Measurements from ENCODE around the gene CYB5A. TPM values are rescaled to one million over a fixed set of nuclear protein-coding genes. Genes with fewer than 3 reads are reported as not detected.

The CYB5A gene
- total RNA-seq, 3 donors from 2014 or later, result 123 to 183 (median 126) TPM

GRCh38 chr18:74256190-74256589 is 35.6 kb downstream of the CYB5A start:
- no peaks in the 10 kb centered on the region for H3K9me3 ChIP-seq
- H3K36me3 ChIP-seq (ENCODE audit: low read depth), result no peaks in the 10 kb centered on the region
- TF ChIP-seq, protein P1, sequence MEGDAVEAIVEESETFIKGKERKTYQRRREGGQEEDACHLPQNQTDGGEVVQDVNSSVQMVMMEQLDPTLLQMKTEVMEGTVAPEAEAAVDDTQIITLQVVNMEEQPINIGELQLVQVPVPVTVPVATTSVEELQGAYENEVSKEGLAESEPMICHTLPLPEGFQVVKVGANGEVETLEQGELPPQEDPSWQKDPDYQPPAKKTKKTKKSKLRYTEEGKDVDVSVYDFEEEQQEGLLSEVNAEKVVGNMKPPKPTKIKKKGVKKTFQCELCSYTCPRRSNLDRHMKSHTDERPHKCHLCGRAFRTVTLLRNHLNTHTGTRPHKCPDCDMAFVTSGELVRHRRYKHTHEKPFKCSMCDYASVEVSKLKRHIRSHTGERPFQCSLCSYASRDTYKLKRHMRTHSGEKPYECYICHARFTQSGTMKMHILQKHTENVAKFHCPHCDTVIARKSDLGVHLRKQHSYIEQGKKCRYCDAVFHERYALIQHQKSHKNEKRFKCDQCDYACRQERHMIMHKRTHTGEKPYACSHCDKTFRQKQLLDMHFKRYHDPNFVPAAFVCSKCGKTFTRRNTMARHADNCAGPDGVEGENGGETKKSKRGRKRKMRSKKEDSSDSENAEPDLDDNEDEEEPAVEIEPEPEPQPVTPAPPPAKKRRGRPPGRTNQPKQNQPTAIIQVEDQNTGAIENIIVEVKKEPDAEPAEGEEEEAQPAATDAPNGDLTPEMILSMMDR (IDR thresholded peaks at IDR 0.05), result no peak
- no peak for DNase-seq
- ATAC-seq, result no peak
- H3K4me1 ChIP-seq (ENCODE audit: low read depth), result peaks cover 8% of the 10 kb centered on the region
- H3K4me3 ChIP-seq, result no peak overlapping the region
- intact Hi-C loops (cut with DNase I, micrococcal nuclease), result no loop called here

- Histone ChIP-seq H3K4me1 (ENCODE audit: low read depth) (peaks cover 10% of the 10 kb centered on the region), H3K9me3 (no peaks in the 10 kb centered on the region), H3K4me3 (no peak overlapping the region), H3K36me3 (ENCODE audit: low read depth) (no peaks in the 10 kb centered on the region)
- intact Hi-C loops (cut with DNase I, micrococcal nuclease), result no loop called here
- peak; percentile 63 for ATAC-seq
- TF ChIP-seq, protein P1 (IDR thresholded peaks at IDR 0.05), result no peak
- peak in 2 of 3 donors; percentile 39 to 53 for DNase-seq
Measured at GRCh38 chr18:74255131-74255616, 36.6 kb downstream of the CYB5A start.

DNA sequence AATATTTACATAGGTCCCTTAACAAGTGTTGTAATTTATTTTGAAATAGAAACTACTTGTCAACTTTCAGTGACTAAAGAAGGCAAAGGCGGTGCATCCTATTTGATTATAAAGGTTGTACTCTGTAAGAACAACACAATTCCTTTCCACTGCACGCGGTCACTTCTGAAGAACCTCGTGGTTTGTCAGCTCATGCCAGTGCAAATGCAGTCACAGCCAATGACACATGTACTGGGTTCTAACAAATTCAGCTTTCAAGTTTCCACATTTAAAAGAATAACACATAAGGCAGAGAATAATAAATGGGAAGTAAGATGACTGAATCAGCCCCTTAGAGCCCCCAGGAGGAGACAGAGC is 39.7 kb downstream of the CYB5A start:
- Histone ChIP-seq H3K4me3 (no peak overlapping the region), H3K4me1 (ENCODE audit: low read depth) (peaks cover 10% of the 10 kb centered on the region), H3K36me3 (ENCODE audit: low read depth) (no peaks in the 10 kb centered on the region), H3K9me3 (no peaks in the 10 kb centered on the region)
- TF ChIP-seq, protein P1 (IDR thresholded peaks at IDR 0.05), result no peak
- DNase-seq, result no peak
- ATAC-seq, result no peak
- intact Hi-C loops (cut with DNase I, micrococcal nuclease), result no loop called here

- H3K9me3 ChIP-seq, result no peaks in the 10 kb centered on the region
- peaks cover 10% of the 10 kb centered on the region for H3K4me1 ChIP-seq (ENCODE audit: low read depth)
- intact Hi-C loops (cut with DNase I, micrococcal nuclease), result no loop called here
- DNase-seq, result no peak
- no peaks in the 10 kb centered on the region for H3K36me3 ChIP-seq (ENCODE audit: low read depth)
- ATAC-seq, result peak; percentile 67
- TF ChIP-seq, protein P1 (IDR thresholded peaks at IDR 0.05), result no peak
- no peak overlapping the region for H3K4me3 ChIP-seq
Measured at GRCh38 chr18:74251297-74252038, 40.3 kb downstream of the CYB5A start.

DNA sequence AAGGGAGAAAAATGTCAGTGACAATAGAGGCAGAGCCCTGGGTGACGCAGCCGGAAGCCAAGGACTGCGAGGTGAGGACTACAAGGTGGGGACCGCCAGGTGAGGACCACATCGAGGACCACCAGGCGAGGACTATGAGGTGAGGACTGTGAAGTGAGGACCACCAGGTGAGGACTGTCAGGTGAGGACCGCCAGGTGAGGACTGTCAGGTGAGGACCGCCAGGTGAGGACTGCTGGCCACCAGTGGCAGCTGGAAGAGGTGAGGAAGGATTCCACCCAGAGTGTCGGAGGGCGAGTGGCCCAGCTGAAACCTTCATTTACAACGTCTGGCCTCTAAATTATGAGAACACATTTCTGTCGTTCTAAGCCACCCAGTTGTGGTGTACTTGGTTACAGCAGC is 41.6 kb downstream of the CYB5A start:
- no peak for ATAC-seq

More for the DNA sequence above, 41.6 kb downstream of the CYB5A start:
- H3K4me3 ChIP-seq, result no peak overlapping the region
- H3K36me3 ChIP-seq (ENCODE audit: low read depth), result no peaks in the 10 kb centered on the region
- DNase-seq, result no peak
- no peaks in the 10 kb centered on the region for H3K9me3 ChIP-seq
- H3K4me1 ChIP-seq (ENCODE audit: low read depth), result peaks cover 10% of the 10 kb centered on the region
- intact Hi-C loops (cut with DNase I, micrococcal nuclease), result no loop called here
- TF ChIP-seq, protein P1 (IDR thresholded peaks at IDR 0.05), result no peak

All from mucosa of descending colon (tissue), 3 donors.